ENCODE data around the gene CDHR2.

Gene CDHR2

DNA sequence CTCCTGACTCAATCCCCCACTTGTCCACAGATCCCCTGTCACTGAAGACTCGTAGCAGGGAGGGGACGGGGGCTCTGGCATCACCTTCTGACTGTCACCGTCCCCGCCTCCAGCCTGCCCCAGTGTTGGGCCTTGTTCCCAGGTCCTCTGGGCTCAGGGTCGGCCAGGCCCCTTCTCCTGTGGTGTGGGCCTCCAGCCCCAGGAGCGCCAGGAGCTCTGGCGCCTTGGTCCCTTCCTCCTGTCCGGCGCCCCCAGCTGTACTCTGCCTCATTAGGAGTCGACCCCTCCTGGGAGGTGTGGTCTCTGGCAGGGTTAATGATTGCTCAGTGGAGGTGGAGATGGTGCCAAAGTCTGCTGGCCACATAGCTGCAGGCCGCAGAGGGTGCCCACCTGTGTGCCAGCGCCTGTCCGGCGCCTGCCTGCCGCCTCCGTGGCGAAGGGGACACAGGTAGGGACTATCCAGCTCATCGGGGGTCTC is at the start of gene CDHR2:
TSS of gene CDHR2 (plus strand) at position 376 of the 478 bp plus-strand sequence. CDS start 16,011 bp downstream, outside the sequence.
- no peak for DNase-seq (ENCODE audit: low read depth in 3 of 3)

- DNase-seq (ENCODE audit: low read depth in 3 of 3), result no peak
Measured at GRCh38 chr5:176500511-176500910, 48.6 kb upstream of the CDHR2 start.

GRCh38 chr5:176501333-176501732 is 47.8 kb upstream of the CDHR2 start:
- DNase-seq (ENCODE audit: low read depth in 3 of 3), result no peak

GRCh38 chr5:176503496-176503895 is 45.6 kb upstream of the CDHR2 start:
- DNase-seq (ENCODE audit: low read depth in 3 of 3), result no peak

- no peak for DNase-seq (ENCODE audit: low read depth in 3 of 3)
Measured at GRCh38 chr5:176507911-176508310, 41.2 kb upstream of the CDHR2 start.

DNA sequence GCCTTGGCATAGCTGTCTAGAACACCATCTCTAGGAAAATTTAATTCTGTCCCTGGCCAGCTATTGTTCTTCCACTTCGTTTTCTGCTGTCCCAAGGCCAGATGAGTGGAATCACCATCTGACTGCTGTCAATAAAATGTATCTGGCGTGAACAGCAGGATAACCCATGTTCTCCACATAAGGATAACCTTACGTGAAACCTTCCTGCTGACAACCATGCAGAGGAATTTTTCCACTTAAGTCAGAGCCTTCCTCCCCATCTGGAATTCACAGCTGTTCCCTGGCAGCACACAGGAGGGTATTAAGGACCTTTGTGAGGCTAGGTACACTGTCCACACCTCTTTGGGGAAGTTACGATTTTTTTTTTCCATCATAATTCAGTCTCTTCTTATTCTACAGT is 40.5 kb upstream of the CDHR2 start:
- no peak for DNase-seq (ENCODE audit: low read depth in 3 of 3)

DNA sequence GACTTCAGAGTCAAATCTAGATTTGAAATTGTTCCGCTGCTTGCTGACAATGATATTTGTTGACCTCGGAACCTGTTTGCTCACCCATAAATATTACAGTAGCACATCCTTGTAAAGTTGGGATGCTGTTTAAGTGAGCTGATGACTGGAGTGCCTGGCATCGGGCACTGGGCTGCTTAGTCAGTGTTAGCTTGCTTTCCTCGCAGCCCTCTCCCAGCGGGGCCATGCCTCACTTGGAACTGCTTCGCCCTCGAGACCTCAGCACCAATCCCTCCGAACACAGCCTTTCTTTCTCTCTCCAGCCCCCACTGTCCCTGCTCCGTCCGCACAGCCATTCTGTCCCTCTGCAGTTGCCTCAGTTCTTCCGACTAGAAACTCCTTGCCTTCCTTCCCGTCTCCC is 35.4 kb upstream of the CDHR2 start:
- DNase-seq (ENCODE audit: low read depth in 3 of 3), result no peak

GRCh38 chr5:176514244-176514950 is 34.7 kb upstream of the CDHR2 start:
- no peak for DNase-seq (ENCODE audit: low read depth in 3 of 3)

- no peak for DNase-seq (ENCODE audit: low read depth in 3 of 3)
Measured at GRCh38 chr5:176515396-176515795, 33.7 kb upstream of the CDHR2 start.

DNA sequence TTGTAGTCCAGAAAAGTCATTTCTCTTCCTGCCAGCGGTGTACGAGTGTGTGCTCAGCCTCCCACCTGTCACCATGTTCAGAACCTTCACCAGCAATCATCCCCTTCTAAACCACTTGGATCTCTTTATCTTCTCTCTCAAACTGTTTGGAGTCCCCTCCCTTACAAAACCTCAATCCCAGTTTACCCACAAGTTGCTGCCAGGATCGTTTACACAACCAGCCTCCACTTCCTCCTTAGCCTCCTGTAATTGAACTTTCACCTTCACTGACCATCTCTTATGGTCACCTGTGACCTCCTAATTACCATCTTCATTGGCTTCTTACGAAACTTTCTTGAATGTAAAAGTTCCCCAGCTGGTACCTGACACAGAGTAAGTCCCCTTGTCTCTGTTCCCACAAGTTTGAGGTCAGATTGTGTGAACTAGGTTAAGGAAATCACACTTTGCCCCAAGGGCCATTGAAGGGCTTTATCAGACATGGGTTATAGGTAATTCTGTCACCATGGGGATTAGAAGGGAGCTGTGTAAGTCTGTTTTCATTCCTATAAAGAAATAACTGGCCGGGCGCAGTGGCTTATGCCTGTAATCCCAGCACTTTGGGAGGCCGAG is 32.0 kb upstream of the CDHR2 start:
- DNase-seq (ENCODE audit: low read depth in 3 of 3), result no peak

DNA sequence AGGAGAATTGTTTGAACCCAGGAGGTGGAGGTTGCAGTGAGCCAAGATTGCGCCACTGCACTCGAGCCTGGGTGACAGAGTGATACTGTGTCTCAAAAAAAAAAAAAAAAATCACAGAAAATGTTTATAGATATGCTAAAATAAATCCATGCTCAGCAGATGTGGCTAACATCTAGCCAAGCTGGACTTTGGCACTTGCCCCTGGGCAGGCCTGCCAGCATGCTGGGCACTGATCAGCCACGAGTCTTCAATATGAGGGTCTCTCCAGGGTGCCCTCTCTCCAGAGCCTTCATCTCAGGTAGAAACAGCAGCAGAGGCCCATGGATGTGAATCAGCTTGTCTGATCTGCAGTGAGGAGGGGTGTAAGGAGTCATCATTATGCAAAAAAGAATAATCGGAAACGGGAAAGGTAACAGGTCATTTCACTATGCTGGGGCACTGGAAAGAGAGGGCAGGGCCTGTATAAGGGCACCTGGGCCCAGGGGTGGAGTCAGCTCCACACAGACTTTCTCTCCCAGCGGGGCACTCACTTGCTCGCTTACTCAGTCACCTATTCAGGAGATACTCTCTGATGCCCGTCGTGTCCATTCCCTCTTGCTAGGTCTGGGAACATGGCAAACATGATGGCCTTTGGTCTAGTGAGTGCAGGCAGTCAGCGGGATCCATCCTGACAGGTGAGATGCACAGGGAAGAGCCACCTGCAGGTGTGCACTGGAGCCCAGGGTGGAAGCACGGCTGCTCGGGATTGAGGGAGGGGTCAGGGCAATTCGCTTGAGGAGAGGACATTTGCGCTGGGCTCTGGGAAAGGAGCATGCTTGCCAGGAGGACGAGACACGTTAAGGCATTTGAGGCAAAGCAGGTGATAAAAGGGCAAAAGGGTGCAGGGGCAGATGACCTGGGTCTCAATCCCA is 29.1 kb upstream of the CDHR2 start:
- DNase-seq (ENCODE audit: low read depth in 3 of 3), result no peak

DNA sequence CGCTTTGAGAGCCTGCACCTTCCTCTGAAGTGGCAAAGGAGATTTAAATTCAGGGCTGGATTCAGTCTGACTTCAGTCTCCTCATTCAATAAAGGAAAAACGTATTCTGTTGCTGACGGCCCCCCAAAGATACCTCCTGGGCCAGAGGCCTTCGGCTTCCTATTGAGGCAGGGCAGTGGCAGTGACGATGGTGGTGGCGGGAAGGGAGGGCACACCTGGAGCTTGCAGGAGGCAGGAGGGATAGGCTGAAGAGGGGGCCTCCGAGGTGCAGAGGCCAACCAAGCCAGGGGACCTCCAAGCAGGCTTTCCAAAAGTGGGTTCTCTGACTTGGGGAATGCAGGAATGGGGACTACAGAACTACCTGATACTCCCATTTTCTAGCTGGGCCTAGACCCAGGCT is 27.9 kb upstream of the CDHR2 start:
- no peak for DNase-seq (ENCODE audit: low read depth in 3 of 3)

- DNase-seq (ENCODE audit: low read depth in 3 of 3), result no peak
Measured at GRCh38 chr5:176521699-176522263, 27.4 kb upstream of the CDHR2 start.

DNA sequence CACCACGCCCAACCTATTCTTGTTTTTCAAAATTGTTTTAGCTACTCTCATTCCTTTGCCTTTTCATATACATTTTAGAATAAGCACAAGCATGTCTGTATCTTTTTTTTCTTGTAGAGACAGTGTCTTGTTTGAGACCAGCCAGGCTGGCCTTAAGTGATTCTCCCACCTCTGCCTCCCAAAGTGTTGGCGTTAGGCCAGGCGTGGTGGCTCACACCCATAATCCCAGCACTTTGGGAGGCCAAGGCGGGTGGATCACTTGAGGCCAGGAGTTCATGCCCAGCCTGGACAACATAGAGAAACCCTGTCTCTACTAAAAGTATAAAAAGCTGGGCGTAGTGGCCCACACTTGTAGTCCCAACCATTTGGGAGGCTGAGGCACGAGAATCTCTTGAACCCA is 25.0 kb upstream of the CDHR2 start:
- DNase-seq (ENCODE audit: low read depth in 3 of 3), result no peak

GRCh38 chr5:176524987-176525386 is 24.2 kb upstream of the CDHR2 start:
- no peak for DNase-seq (ENCODE audit: low read depth in 3 of 3)

DNA sequence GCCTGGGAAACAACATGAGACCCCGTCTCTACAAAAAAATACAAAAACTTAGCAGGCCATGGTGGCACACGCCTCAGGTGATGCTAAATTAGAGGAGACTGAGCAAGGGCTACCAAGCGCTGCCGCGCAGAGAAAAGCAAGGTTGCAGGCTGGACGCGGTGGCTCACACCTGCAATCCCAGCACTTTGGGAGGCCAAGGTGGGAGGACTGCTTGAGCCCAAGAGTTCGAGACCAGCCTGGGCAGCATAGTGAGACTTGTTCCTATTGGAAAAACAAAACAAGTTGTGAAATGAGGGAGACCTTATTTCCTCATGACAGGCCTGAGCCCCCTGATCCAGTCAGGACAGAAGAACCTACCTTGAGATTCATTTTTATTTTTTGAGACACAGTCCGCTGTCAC is 23.5 kb upstream of the CDHR2 start:
- no peak for DNase-seq (ENCODE audit: low read depth in 3 of 3)

DNA sequence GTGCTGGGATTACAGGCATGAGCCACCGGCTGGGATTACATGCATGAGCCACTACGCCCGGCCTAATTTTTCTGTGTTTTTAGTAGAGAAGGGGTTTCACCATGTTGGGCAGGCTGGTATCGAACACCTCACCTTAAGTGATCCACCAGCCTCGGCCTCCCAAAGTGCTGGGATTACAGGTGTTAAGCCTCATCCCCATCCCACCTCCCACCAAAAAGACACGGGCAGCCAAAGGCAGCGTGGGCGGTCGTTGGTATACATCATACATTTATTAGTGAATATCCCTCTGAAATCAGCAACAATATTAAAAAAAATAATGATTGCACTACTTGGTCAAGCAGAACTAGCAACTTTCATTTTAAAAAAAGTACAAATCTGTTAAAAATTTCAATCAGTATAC is 22.7 kb upstream of the CDHR2 start:
- DNase-seq (ENCODE audit: low read depth in 3 of 3), result no peak

- DNase-seq (ENCODE audit: low read depth in 3 of 3), result no peak
Measured at GRCh38 chr5:176527246-176528222, 21.6 kb upstream of the CDHR2 start.

DNA sequence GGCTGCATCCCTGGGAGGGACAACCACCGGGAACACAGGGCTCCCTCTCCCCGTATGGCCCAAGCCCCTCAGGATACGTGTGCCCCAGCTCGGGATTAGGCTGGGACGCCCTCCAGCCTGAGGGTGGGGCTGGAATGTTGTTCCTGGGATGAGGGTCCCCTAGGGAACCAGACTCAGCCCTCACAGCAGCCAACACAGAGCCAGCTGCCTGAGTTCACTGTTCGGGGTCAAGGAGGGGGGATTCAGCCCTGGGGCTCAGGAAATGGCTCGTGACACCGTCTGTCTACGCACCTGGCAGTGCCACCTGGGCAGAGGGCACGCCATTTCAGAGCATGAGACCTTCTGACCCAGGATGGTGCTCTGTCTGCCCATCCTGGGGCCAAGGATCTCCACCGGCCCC is 20.8 kb upstream of the CDHR2 start:
- DNase-seq (ENCODE audit: low read depth in 3 of 3), result no peak

GRCh38 chr5:176528761-176529115 is 20.4 kb upstream of the CDHR2 start:
- no peak for DNase-seq (ENCODE audit: low read depth in 3 of 3)

- DNase-seq (ENCODE audit: low read depth in 3 of 3), result no peak
Measured at GRCh38 chr5:176529116-176529740, 19.9 kb upstream of the CDHR2 start.
